MM.1S (cell line): ENCODE data around the gene EPB41L4B.

Source experiments
- DNase-seq: peaks from one replicate; pipeline ENCODE4 v3.0.0-alpha.2; 2015
- H2AFZ ChIP-seq: fragments of 300-600 bp; sonication (generic); 2 replicates; pipeline ENCODE4 v1.6.0; 2016; ENCODE audit warnings: antibody characterized with exemption, low read length
- H3F3A ChIP-seq: fragments of 300-600 bp; sonication (generic); 2 replicates; pipeline ENCODE4 v1.6.1; 2016; ENCODE audit warnings: mild to moderate bottlenecking, antibody characterized with exemption, low read length, moderate library complexity, mixed read lengths; ENCODE audit not compliant: insufficient read depth
- H3K27ac ChIP-seq: fragments of 300-600 bp; sonication (generic); 2 replicates; pipeline ENCODE4 v1.5.1; 2016; ENCODE audit warnings: mild to moderate bottlenecking, low read length
- H3K27me3 ChIP-seq: fragments of 300-600 bp; sonication (generic); replicated peaks from 2 replicates; pipeline ENCODE4 v1.6.0; 2016; ENCODE audit warnings: low read length; ENCODE audit not compliant: insufficient read depth
- H3K36me3 ChIP-seq: fragments of 300-600 bp; sonication (generic); replicated peaks from 2 replicates; pipeline ENCODE4 v1.6.1; 2016; ENCODE audit warnings: mild to moderate bottlenecking, low read length, mixed read lengths; ENCODE audit not compliant: insufficient read depth
- H3K4me1 ChIP-seq: fragments of 300-600 bp; sonication (generic); 2 replicates; pipeline ENCODE4 v1.6.1; 2016; ENCODE audit warnings: low read length, mixed read lengths
- H3K4me2 ChIP-seq: fragments of 300-600 bp; sonication (generic); 2 replicates; pipeline ENCODE4 v1.6.0; 2016; ENCODE audit warnings: low read depth, low read length
- H3K4me3 ChIP-seq: fragments of 300-600 bp; sonication (generic); 2 replicates; pipeline ENCODE4 v1.5.1; 2016; ENCODE audit warnings: low read length, mixed read lengths
- H3K79me2 ChIP-seq: fragments of 300-600 bp; sonication (generic); 2 replicates; pipeline ENCODE4 v1.6.1; 2016; ENCODE audit warnings: mixed run types, low read length, mixed read lengths
- H3K9ac ChIP-seq: fragments of 300-600 bp; sonication (generic); 2 replicates; pipeline ENCODE4 v1.6.1; 2016; ENCODE audit warnings: low read length, mixed read lengths
- H3K9me2 ChIP-seq: fragments of 300-600 bp; sonication (generic); replicated peaks from 2 replicates; pipeline ENCODE4 v1.6.1; 2016; ENCODE audit warnings: mild to moderate bottlenecking, low read length, mixed read lengths; ENCODE audit not compliant: insufficient read depth
- H3K9me3 ChIP-seq: fragments of 300-600 bp; sonication (generic); replicated peaks from 2 replicates; pipeline ENCODE4 v1.6.1; 2016; ENCODE audit warnings: mild to moderate bottlenecking, low read length, mixed read lengths; ENCODE audit not compliant: insufficient read depth
- H4K20me1 ChIP-seq: fragments of 300-600 bp; sonication (generic); 2 replicates; pipeline ENCODE4 v1.6.1; 2016; ENCODE audit warnings: mild to moderate bottlenecking, low read length, moderate library complexity, mixed read lengths; ENCODE audit not compliant: insufficient read depth
- CTCF ChIP-seq: fragments of 300-600 bp; sonication (generic); IDR thresholded peaks from 2 replicates; pipeline ENCODE4 v1.5.1; 2016; ENCODE audit warnings: antibody characterized with exemption, low read length, mixed read lengths
- EZH2 ChIP-seq: fragments of 300-600 bp; sonication (generic); optimal IDR thresholded peaks from 2 replicates; pipeline ENCODE3; 2017; ENCODE audit warnings: low read depth, mild to moderate bottlenecking, antibody characterized with exemption, low read length, mixed read lengths
- EZH2phosphoT487 ChIP-seq: fragments of 300-600 bp; sonication (generic); IDR thresholded peaks from 2 replicates; pipeline ENCODE4 v1.6.1; 2018; ENCODE audit warnings: antibody characterized with exemption, low read length

The EPB41L4B gene

GRCh38 chr9:109316207-109316640 is 4.6 kb downstream of the EPB41L4B start:
- DNase-seq, result no peak
- H4K20me1 ChIP-seq, result no peaks in the 10 kb centered on the region
- H3K27me3 ChIP-seq, result peaks cover 5% of the 10 kb centered on the region; the same call in 1 of the 2 replicates
- no peak overlapping the region for H3K27ac ChIP-seq
- H3K4me3 ChIP-seq, result no peak overlapping the region
- H3K4me1 ChIP-seq, result peaks cover 2% of the 10 kb centered on the region
- no peaks in the 10 kb centered on the region for H3K36me3 ChIP-seq
- no peak overlapping the region for H3K4me2 ChIP-seq
- no peak overlapping the region for H2AFZ ChIP-seq
- H3K9me3 ChIP-seq, result no peaks in the 10 kb centered on the region
- no peak overlapping the region for H3K9ac ChIP-seq
- H3K9me2 ChIP-seq, result no peaks in the 10 kb centered on the region
- no peaks in the 10 kb centered on the region for H3F3A ChIP-seq
- no peaks in the 10 kb centered on the region for H3K79me2 ChIP-seq
- TF ChIP-seq EZH2phosphoT487 (no peak), EZH2 (no peak), CTCF (no peak)

- DNase-seq, result no peak
- Histone ChIP-seq H3K4me2 (no peak overlapping the region), H2AFZ (no peak overlapping the region), H3K9me3 (no peaks in the 10 kb centered on the region), H3K4me1 (no peaks in the 10 kb centered on the region), H3K79me2 (no peaks in the 10 kb centered on the region), H3K27ac (no peak overlapping the region), H3K4me3 (no peak overlapping the region), H3K9ac (no peak overlapping the region), H3F3A (no peaks in the 10 kb centered on the region), H3K9me2 (no peaks in the 10 kb centered on the region), H3K36me3 (no peaks in the 10 kb centered on the region), H3K27me3 (peaks cover 5% of the 10 kb centered on the region; the same call in 1 of the 2 replicates), H4K20me1 (no peaks in the 10 kb centered on the region)
- TF ChIP-seq EZH2phosphoT487, result no peak
- TF ChIP-seq EZH2, result no peak
- no peak for TF ChIP-seq CTCF
These were observed 5.2 kb downstream of the EPB41L4B start for GRCh38 chr9:109315480-109316206.

- H3K27ac ChIP-seq, result no peak overlapping the region
- H3K9me2 ChIP-seq, result no peaks in the 10 kb centered on the region
- no peak overlapping the region for H3K4me3 ChIP-seq
- DNase-seq, result no peak
- no peaks in the 10 kb centered on the region for H3K27me3 ChIP-seq
- H3K4me2 ChIP-seq, result no peak overlapping the region
- no peak for TF ChIP-seq CTCF
- no peak for TF ChIP-seq EZH2phosphoT487
- TF ChIP-seq EZH2, result no peak
- no peaks in the 10 kb centered on the region for H3F3A ChIP-seq
- H3K9me3 ChIP-seq, result no peaks in the 10 kb centered on the region
- H3K79me2 ChIP-seq, result no peaks in the 10 kb centered on the region
- H3K36me3 ChIP-seq, result no peaks in the 10 kb centered on the region
- H3K4me1 ChIP-seq, result no peaks in the 10 kb centered on the region
- no peaks in the 10 kb centered on the region for H4K20me1 ChIP-seq
- H3K9ac ChIP-seq, result no peak overlapping the region
- no peak overlapping the region for H2AFZ ChIP-seq
These were observed 6.8 kb downstream of the EPB41L4B start for GRCh38 chr9:109314011-109314531.
